CD4-positive, alpha-beta T cell treated with Interleukin-21 for 1 hour (primary cell): Measurements from ENCODE around the gene AXL.
"Not testable (repeated sequence)": the region's sequence is repeated elsewhere in the genome, so short reads cannot be mapped to it uniquely, and the experiment has no call there.

ENCODE experiments used
- DNase-seq: peaks from one replicate; pipeline ENCODE4 v3.0.0-alpha.2; 2020

The AXL gene

GRCh38 chr19:41288673-41289530 lies 69.9 kb downstream of the AXL start:
- DNase-seq = peak; percentile 37

- DNase-seq = not testable (repeated sequence)
These were observed 70.8 kb downstream of the AXL start for GRCh38 chr19:41289814-41290213.

- no peak for DNase-seq
These were observed 75.4 kb downstream of the AXL start for GRCh38 chr19:41294393-41294792.

GRCh38 chr19:41295499-41295898 lies 76.5 kb downstream of the AXL start:
- DNase-seq = no peak

- DNase-seq = peak; percentile 35
These were observed 77.4 kb downstream of the AXL start for GRCh38 chr19:41296433-41296871.

GRCh38 chr19:41297628-41298347 lies 78.8 kb downstream of the AXL start:
- peak; percentile 59 for DNase-seq

GRCh38 chr19:41298348-41298964 lies 79.4 kb downstream of the AXL start:
- DNase-seq = peak; percentile 78

- DNase-seq = no peak
These were observed 80.2 kb downstream of the AXL start for GRCh38 chr19:41299046-41299754.

GRCh38 chr19:41299755-41300089 lies 80.7 kb downstream of the AXL start:
- DNase-seq = peak; percentile 66

GRCh38 chr19:41300555-41300954 lies 81.5 kb downstream of the AXL start:
- DNase-seq = no peak

- DNase-seq = peak; percentile 79
These were observed 83.8 kb downstream of the AXL start for GRCh38 chr19:41302624-41303351.

GRCh38 chr19:41303954-41304353 lies 84.9 kb downstream of the AXL start:
- peak; percentile 67 for DNase-seq

GRCh38 chr19:41304706-41305483 lies 85.9 kb downstream of the AXL start:
- DNase-seq = no peak

GRCh38 chr19:41305927-41306793 lies 87.1 kb downstream of the AXL start:
- DNase-seq = no peak

- peak; percentile 65 for DNase-seq
These were observed 88.3 kb downstream of the AXL start for GRCh38 chr19:41307090-41307875.

- DNase-seq = no peak
These were observed 89.0 kb downstream of the AXL start for GRCh38 chr19:41307954-41308449.

GRCh38 chr19:41308450-41309179 lies 89.6 kb downstream of the AXL start:
- peak; percentile 93 for DNase-seq

- no peak for DNase-seq
These were observed 90.4 kb downstream of the AXL start for GRCh38 chr19:41309180-41310032.
